K562 (cell line): ENCODE measurements around the gene RIPOR1. TPM values are rescaled to one million over a fixed set of nuclear protein-coding genes. Genes with fewer than 3 reads are reported as not detected.

Source experiments
- ATAC-seq: fragments of 200-7000 bp; cut with Tn5 transposase; 3 replicates; pipeline ENCODE4 v1.9.1; 2020; ENCODE audit warnings: moderate library complexity
- BruUV-seq: library from RNA; stranded (reverse); fragments of 400-500 nt; replicated peaks from 2 replicates; lab custom pipeline; 2021; lab: Mats Ljungman, UMichigan
- CTCF ChIA-PET: fragments of 300-600 bp; formaldehyde crosslinking; extraction: SDS; loops from one replicate; lab custom pipeline; 2021; ENCODE audit warnings: low intra/inter-chr PET ratio; lab: Yijun Ruan, JAX
- POLR2A ChIA-PET: fragments of 300-600, 350-650 bp; sonication (Branson Sonifier 250); formaldehyde crosslinking; extraction: SDS; loops from one replicate; lab custom pipeline; 2021; ENCODE audit warnings: antibody characterized with exemption, inconsistent platforms; lab: Yijun Ruan, JAX
- DNase-seq, 4 experiments: peaks; one replicate each; pipeline versions ENCODE4 v3.0.0 to v3.0.0-alpha.2; 2011 to 2018; ENCODE audit warnings: low spot score in 3 of 4, mixed read lengths in 3 of 4; ENCODE audit errors: extremely low read depth in 1 of 4
- FAIRE-seq: peaks from 2 replicates; lab custom pipeline; 2011; peaks lifted over from hg19 to GRCh38; lab: Jason Lieb, UNC
- H2AFZ ChIP-seq: 2 replicates; pipeline ENCODE4 v1.6.0; 2011; ENCODE audit warnings: low read depth, low read length, control low read depth, inconsistent platforms
- H3K27ac ChIP-seq: fragments of 200-600 bp; 3 replicates; pipeline ENCODE4 v1.8.0; 2011; ENCODE audit warnings: low read depth, mild to moderate bottlenecking, control low read depth, inconsistent platforms, low read length, moderate library complexity, mixed read lengths; ENCODE audit errors: extremely low read depth
- H3K27me3 ChIP-seq, 2 experiments: fragments of 300-600 bp in 1 of 2; 2 replicates in 1 of 2; 3 replicates in 1 of 2; pipeline versions ENCODE4 v1.6.0 to v1.8.0; 2011; ENCODE audit warnings: inconsistent platforms in 2 of 2, low read length in 2 of 2, mild to moderate bottlenecking in 1 of 2, mixed read lengths in 1 of 2, moderate library complexity in 1 of 2; ENCODE audit not compliant: control insufficient read depth in 2 of 2, insufficient read depth in 2 of 2
- H3K36me3 ChIP-seq: fragments of 300-600 bp; 3 replicates; pipeline ENCODE4 v1.8.0; 2011; ENCODE audit warnings: mild to moderate bottlenecking, low read length, inconsistent platforms; ENCODE audit not compliant: control insufficient read depth, insufficient read depth
- H3K4me1 ChIP-seq, 2 experiments: fragments of 200-600 bp in 1 of 2; replicated peaks in 1 of 2; 2 replicates in 1 of 2; 3 replicates in 1 of 2; pipeline versions ENCODE4 v1.5.1 to v1.8.0; 2011; ENCODE audit warnings: inconsistent platforms in 2 of 2, low read length in 2 of 2, mild to moderate bottlenecking in 1 of 2, mixed read lengths in 1 of 2, moderate library complexity in 1 of 2; ENCODE audit not compliant: control insufficient read depth in 2 of 2, insufficient read depth in 2 of 2
- H3K4me2 ChIP-seq: 2 replicates; pipeline ENCODE4 v1.6.1; 2011; ENCODE audit warnings: low read length, control low read depth, inconsistent platforms, mixed read lengths; ENCODE audit not compliant: insufficient read depth
- H3K4me3 ChIP-seq: fragments of 200-600 bp; sonication (generic), shearing (Covaris generic); 2 replicates; pipeline ENCODE4 v1.5.1; 2016; ENCODE audit warnings: control low read depth, inconsistent platforms
- H3K79me2 ChIP-seq: fragments of 200-600 bp; 3 replicates; pipeline ENCODE4 v1.8.0; 2011; ENCODE audit warnings: low read length, inconsistent platforms; ENCODE audit not compliant: control insufficient read depth, insufficient read depth
- H3K9ac ChIP-seq, 2 experiments: 2 replicates each; pipeline versions ENCODE4 v1.6.0 to v1.6.1; 2011; ENCODE audit warnings: low read depth in 2 of 2, low read length in 2 of 2, control low read depth in 1 of 2, inconsistent platforms in 1 of 2, mild to moderate bottlenecking in 1 of 2, mixed read lengths in 1 of 2; ENCODE audit not compliant: insufficient read depth in 1 of 2
- H3K9me1 ChIP-seq: one replicate; pipeline ENCODE4 v1.6.0; 2011; ENCODE audit warnings: inconsistent platforms, mild to moderate bottlenecking, low read length, moderate library complexity; ENCODE audit not compliant: control insufficient read depth, insufficient read depth
- H3K9me3 ChIP-seq: replicated peaks from 2 replicates; pipeline ENCODE4 v1.5.1; 2011; ENCODE audit warnings: low read depth, low read length, inconsistent platforms; ENCODE audit not compliant: control insufficient read depth, insufficient read depth
- H4K20me1 ChIP-seq: replicated peaks from 2 replicates; pipeline ENCODE4 v1.6.1; 2011; ENCODE audit warnings: low read length, inconsistent platforms, mixed read lengths; ENCODE audit not compliant: control insufficient read depth, insufficient read depth
- HES1 ChIP-seq: fragments of 450-650 bp; IDR thresholded peaks from 2 replicates; pipeline ENCODE4 v1.6.1; 2016; ENCODE audit warnings: low read depth, mild to moderate bottlenecking, moderate library complexity
- MAFK ChIP-seq: IDR thresholded peaks from 2 replicates; pipeline ENCODE4 v1.6.1; 2011; ENCODE audit warnings: low read length, improper control_type of control experiment
- NFIX ChIP-seq: fragments of 250-450 bp; sonication (Bioruptor Pico); IDR thresholded peaks from 2 replicates; pipeline ENCODE4 v1.4.0; 2020; ENCODE audit warnings: low read depth, mild to moderate bottlenecking, moderate library complexity
- YBX1 ChIP-seq: fragments of 450-650 bp; IDR thresholded peaks from 2 replicates; pipeline ENCODE4 v1.7.1; 2016; ENCODE audit warnings: mild to moderate bottlenecking
- ZFP36 ChIP-seq: fragments of 150-350 bp; IDR thresholded peaks from 2 replicates; pipeline ENCODE4 v1.6.1; 2018; ENCODE audit warnings: low read length, low read depth; ENCODE audit not compliant: partially characterized antibody
- WGBS: fragments of 100-300 bp; shearing (Covaris generic); methylation state at CpG from one replicate; pipeline ENCODE4 v1.1.6; 2016; ENCODE audit warnings: low coverage, mixed read lengths; ENCODE audit not compliant: insufficient coverage; ENCODE audit errors: missing lambda C conversion rate; 5-methylcytosine and 5-hydroxymethylcytosine counted together
- in situ Hi-C: fragments of 300-500 bp; cut with MboI; formaldehyde crosslinking; loops from 4 replicates; pipeline ENCODE4 v1.15.0; 2018; ENCODE audit warnings: inconsistent platforms, mixed read lengths
- intact Hi-C: fragments of 100-400 bp; cut with micrococcal nuclease; formaldehyde crosslinking; loops from 2 replicates; pipeline ENCODE4 v1.14.2; 2022
- polyA plus RNA-seq, 8 experiments: library from polyadenylated mRNA; depleted of rRNA in 4 of 8; stranded (reverse) in 5 of 8; unstranded in 3 of 8; fragments of >200 nt; fragmentation: Nextera tagmentation in 2 of 8; fragmentation: Illumina TruSeq in 1 of 8; extraction: Ambion mirVana in 2 of 8; extraction: Trizol in 1 of 8; gene quantifications; 2 replicates each; pipeline versions ENCODE4 v1.2.1 to v1.2.3, GENCODE V29; 2011 to 2014; ENCODE audit warnings: inconsistent platforms in 1 of 8, missing spikeins in 1 of 8
- total RNA-seq, 7 experiments: library from RNA; depleted of rRNA in 6 of 7; stranded (reverse); fragments of >200 nt in 6 of 7; fragmentation: Illumina TruSeq in 2 of 7; extraction: Trizol in 2 of 7; gene quantifications; 2 replicates each; pipeline versions ENCODE4 v1.2.1 to v1.2.3, GENCODE V29; 2011 to 2021; ENCODE audit warnings: low replicate concordance in 1 of 7

The RIPOR1 gene
- total and polyA plus RNA-seq, 9 of the 15 experiments (the other 6 are each of a cell fraction or from before 2014, with no cell fraction given), result 0.36 to 31.1 (median 3.0) TPM

DNA sequence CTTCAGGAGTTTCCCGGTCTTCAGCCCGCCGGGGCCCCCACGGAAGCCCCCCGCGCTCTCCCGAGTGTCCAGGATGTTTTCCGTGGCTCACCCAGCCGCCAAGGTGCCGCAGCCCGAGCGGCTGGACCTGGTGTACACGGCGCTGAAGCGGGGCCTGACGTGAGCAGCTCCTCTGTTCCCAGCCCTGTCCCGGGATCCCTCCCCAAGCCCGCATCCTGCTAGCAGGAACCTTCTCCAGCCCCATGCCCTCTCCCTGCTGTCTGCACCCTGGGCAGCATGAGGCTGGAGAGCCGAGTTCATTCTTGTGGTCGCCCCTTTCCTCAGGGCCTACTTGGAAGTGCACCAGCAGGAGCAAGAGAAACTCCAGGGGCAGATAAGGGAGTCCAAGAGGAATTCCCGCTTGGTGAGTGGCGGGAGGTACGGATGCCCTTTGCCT, 10.1 kb downstream of the RIPOR1 start (continued):
- TF ChIP-seq NFIX (no peak), MAFK (no peak), HES1 (no peak)
- TF ChIP-seq, all 486 proteins: peak for 2

DNA sequence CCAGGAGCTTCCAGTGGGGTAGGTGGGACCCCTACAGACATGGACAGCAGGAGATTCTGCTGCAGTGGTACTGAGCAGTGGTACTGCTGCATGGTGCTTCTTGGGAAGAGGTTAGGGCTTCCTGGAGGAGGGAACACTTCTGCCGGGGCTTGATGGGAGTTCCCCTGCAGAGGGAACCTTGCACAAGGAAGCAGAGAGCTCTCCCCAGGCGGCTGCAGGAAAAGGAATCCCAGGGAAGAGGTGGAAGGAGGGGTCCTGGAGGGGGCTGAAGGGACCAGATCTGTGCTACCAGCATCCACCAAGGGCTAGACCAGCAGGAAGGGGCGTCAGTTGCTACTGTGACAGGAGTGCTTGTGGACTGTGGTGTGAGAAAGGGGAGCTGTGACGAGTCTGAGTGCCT, 10.6 kb downstream of the RIPOR1 start:
- no peak overlapping the region for H3K4me2 ChIP-seq
- no peak overlapping the region; a peak in 1 of 4 replicates for H3K9ac ChIP-seq
- no peaks in the 10 kb centered on the region for H3K27me3 ChIP-seq
- intact Hi-C loops, result no loop called here
- H3K9me1 ChIP-seq, result no peaks in the 10 kb centered on the region
- no peak for FAIRE-seq
- H3K4me1 ChIP-seq, result peaks cover 0 to 39% of the 10 kb centered on the region in 2 experiments; a peak in 2 of 5 replicates
- H2AFZ ChIP-seq, result no peak overlapping the region
- POLR2A ChIA-PET, result interaction anchor here (0.6 to 1.0 kb wide), 3 partner anchors 16 to 278 kb away, joined by 3 to 4 read pairs (median 4); no protein-coding TSS in a partner anchor
- TF ChIP-seq ZFP36 (peak; percentile 35), YBX1 (no peak)
- TF ChIP-seq, all 486 proteins: peak for 1
- WGBS, result 28% methylated on average over 3 of the region's 4 CpGs
- CTCF ChIA-PET, result no interaction called here
- BruUV-seq, result no TSS peak
- ATAC-seq, result no peak
- Histone ChIP-seq H4K20me1 (peaks cover 13% of the 10 kb centered on the region), H3K36me3 (peaks cover 29% of the 10 kb centered on the region; the same call in 1 of the 3 replicates), H3K9me3 (no peaks in the 10 kb centered on the region), H3K27ac (no peak overlapping the region), H3K4me3 (no peak overlapping the region), H3K79me2 (peaks cover 3% of the 10 kb centered on the region; the same call in 2 of the 3 replicates)
- in situ Hi-C loops, result loop anchor here (5.0 kb wide), 1 partner anchor 103 kb away; no protein-coding TSS in a partner anchor
- DNase-seq, result no peak
